ENCODE results near the gene VEZT.
A peak's percentile ranks its signal among the peaks of the same experiment; 100 is the strongest.
"Not testable (repeated sequence)": the region's sequence is repeated elsewhere in the genome, so short reads cannot be mapped to it uniquely, and the experiment has no call there.

VEZT gene, protein sequence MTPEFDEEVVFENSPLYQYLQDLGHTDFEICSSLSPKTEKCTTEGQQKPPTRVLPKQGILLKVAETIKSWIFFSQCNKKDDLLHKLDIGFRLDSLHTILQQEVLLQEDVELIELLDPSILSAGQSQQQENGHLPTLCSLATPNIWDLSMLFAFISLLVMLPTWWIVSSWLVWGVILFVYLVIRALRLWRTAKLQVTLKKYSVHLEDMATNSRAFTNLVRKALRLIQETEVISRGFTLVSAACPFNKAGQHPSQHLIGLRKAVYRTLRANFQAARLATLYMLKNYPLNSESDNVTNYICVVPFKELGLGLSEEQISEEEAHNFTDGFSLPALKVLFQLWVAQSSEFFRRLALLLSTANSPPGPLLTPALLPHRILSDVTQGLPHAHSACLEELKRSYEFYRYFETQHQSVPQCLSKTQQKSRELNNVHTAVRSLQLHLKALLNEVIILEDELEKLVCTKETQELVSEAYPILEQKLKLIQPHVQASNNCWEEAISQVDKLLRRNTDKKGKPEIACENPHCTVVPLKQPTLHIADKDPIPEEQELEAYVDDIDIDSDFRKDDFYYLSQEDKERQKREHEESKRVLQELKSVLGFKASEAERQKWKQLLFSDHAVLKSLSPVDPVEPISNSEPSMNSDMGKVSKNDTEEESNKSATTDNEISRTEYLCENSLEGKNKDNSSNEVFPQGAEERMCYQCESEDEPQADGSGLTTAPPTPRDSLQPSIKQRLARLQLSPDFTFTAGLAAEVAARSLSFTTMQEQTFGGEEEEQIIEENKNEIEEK

DNA sequence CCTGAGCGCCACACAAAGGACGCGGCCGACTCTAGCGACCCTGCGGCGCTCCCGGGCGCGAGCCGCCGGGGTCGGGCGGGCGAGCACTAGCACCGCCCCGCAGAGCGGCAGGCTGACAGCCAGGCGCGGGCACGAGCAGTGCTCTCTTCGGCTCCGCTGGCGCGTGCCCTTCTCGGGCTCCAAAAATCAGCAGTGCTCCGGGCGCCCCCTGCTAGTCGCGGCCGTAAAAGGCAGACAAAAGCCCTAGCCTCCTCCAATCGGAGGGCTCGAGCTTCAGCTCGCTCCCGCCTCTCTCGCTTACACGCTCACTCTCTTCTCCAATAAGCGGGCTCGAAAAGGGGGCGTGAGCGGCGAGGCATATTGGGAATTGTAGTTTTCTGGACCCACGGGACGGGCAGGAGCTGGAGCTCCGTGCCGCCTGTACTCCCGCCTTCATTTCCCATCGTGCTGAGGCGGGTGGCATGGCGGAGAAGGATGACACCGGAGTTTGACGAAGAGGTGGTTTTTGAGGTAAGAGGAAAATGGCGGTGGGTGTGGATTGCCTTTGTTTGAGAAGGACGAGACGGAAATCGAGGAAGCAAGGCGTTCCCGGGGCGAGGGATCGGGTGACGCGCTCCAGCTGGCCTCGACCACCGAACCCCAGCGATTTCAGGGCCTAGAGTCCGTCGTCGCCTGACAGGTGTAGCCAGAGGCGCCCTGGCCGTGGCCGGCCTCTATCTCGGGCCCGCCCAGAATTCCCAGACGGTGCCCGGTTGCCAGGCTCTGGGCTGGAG, at the start of gene VEZT, which contains the start of gene FGD6:
TSS of gene VEZT (plus strand) at position 431 of the 773 bp plus-strand sequence. CDS start at position 475, 44 bp downstream.
TSS of gene FGD6 (minus strand) at position 91 of the 773 bp plus-strand sequence. CDS start 227 bp downstream, outside the sequence.
- DNase-seq (ENCODE audit: low read depth in 2 of 2) = peak; percentile 96 to 98

DNA sequence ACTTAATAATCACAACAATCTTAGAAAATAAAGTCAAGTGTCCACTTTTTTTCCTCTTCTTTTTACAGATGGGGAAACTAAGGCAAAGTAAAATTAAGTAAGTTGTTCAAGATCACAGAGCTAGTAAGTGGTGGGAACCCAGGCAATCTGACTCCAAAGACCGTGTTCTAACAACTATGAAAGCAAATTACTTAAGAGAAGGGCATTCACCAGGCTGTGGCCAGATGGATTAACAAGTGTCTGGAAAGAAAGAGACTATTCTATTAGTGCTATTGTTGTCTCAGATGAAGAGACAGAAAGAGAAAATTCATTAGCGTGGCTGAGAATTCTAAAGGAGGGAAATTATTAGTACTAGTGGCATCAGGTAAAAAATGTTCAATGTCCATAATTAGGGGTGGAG, 48.9 kb upstream of the VEZT start:
- DNase-seq (ENCODE audit: low read depth in 2 of 2) = no peak

- no peak for DNase-seq (ENCODE audit: low read depth in 2 of 2)
These were observed 48.2 kb upstream of the VEZT start for GRCh38 chr12:95169368-95169767.

DNA sequence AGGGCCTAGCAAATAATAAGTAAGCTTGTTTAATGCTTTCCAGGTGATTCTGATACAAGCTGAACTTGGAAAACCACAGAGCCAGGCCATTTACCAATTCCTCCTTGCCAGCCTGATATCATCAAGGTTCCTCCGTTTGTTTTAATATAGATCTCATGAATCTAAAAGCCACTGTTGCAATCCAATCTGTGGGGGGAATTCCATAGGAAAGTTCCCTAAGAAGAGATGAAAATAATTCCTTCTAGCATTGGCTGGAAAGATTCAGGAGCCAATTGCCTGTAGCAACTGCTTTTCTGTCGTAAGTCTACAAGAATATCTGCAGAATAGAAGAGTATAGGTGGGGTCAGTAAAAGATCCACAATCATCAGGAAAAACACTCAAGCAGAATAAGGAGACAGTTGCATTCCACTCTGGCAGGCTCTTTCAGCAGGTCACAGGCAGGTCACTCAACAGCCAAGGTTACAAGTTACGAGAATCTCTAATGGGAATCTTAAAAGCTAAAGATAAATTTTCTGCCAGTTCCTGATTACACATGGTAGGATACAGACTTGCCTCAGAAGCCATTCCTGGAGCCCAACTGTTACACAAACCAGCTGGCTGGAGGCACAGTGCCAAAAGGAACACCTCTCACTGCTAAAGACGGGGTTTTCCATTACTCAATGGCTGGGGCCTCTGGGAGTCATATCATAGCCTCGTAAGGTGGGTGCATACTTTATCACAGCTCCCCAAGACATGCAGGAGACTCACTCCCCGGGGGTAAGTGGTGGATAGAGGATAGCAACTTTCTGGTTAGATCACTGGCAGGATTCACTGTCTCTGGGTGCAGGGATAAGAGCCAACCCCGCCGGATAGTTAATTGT, 44.0 kb upstream of the VEZT start:
- no peak for DNase-seq (ENCODE audit: low read depth in 2 of 2)

GRCh38 chr12:95177201-95177768, 40.3 kb upstream of the VEZT start:
- no peak for DNase-seq (ENCODE audit: low read depth in 2 of 2)

GRCh38 chr12:95178136-95178535, 39.5 kb upstream of the VEZT start:
- no peak for DNase-seq (ENCODE audit: low read depth in 2 of 2)

DNA sequence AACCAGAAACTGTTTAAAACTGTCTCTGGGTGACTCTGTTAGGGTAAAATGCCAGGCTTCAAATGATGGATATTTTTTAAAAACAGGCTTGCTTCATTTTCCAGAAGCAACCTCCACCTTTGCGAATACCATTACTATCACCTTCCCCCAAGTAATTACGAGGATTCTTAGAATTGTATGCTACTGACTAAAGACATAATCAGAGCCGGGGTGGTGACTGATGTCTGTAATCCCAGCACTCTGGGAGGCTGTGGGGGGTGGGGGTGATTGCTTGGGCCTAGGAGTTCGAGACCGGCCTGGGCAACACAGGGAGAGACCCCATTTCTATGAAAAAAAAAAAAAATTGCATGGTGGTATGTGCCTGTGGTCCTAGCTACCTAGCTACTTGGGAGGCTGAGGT, 38.6 kb upstream of the VEZT start:
- no peak for DNase-seq (ENCODE audit: low read depth in 2 of 2)

DNA sequence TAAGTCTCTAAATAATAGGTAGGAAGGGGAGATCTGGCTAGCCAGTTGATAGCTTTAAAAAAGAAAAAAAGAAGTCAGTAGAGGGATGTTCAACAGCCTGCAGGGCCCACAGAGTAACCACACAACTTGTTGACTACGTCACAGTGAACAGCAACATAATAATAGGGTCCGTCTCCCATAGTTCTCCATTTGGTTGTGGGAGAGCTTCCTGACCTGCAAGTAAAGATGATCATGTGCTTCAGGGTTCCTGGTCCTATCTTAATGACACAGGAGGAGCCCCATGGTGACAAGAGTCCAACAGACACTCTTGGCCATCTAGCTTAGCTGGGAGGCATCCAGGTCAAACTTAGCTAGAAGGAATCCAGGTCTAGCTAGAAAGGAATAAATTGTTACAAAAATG, 36.5 kb upstream of the VEZT start:
- DNase-seq (ENCODE audit: low read depth in 2 of 2) = no peak

DNA sequence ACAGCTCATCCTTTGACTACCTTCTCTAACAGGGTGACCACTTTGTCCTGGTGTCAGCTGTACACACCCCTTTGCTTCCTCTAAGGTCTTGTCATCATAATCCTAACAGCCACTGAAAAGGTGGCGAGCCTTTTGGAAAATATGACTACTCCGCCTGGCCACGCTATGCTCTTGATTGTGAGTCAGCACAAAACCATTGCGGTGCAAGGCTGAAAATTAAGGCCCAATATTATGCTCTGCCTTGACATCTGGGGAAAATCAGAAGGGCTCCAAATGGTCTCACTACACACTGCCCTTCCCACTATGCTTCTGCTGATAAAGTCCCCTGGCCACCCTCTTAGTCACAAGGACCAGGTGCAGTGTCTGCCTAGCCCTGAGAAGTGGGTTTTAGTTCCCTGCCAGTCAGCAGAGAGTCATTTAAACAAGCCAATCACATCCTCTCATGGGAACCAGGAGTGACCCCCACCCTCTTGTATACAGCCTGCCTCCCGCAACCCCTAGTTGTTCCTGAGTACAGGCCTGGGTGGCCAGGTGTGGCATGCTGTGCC, 34.7 kb upstream of the VEZT start:
- no peak for DNase-seq (ENCODE audit: low read depth in 2 of 2)

- DNase-seq (ENCODE audit: low read depth in 2 of 2) = no peak
These were observed 33.5 kb upstream of the VEZT start for GRCh38 chr12:95184121-95184520.

- no peak for DNase-seq (ENCODE audit: low read depth in 2 of 2)
These were observed 32.5 kb upstream of the VEZT start for GRCh38 chr12:95185072-95185471.

DNA sequence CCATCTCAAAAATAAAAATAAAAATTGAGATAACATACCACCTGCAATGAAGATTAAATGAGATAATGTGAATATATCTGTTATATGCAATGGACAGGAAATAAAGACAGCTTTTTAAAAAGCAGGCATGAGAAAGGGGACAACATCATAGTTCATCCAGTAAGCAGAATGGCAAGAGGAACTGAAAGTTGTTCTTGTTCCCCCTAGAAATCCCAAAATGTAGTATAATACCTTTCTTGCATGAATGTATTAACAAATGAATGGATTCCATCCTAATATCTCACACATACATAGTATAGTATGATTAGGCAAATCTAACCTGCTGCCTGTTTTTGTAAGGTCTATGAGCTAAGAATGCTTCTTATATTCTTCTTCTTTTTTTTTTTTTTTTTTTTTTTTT, 31.8 kb upstream of the VEZT start:
- DNase-seq (ENCODE audit: low read depth in 2 of 2) = no peak

DNA sequence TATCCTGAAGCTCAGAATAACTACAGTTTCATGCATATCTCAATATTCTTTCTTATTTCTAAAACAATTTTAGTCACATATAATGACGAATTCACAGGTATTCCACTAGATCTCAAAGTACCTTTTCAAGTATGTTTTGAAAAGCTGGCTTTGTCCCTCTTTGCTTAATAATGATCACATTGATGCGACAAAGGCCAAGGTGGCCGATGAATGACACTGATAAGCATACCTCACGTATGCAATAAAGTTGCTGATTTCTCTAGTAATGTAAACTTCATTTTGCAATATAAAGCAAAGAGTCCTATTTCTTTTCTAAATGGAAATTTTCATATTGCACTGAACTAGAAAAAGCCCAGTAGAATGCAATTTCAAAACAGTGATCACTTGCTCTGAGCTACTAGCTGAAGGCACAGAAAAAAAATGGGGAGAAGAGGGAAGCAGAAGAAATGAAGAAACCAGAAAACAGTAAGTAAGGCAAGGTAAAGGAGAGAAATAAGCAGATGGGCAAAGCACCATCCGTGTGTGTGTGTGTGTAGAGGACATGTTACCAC, 29.7 kb upstream of the VEZT start:
- no peak for DNase-seq (ENCODE audit: low read depth in 2 of 2)

GRCh38 chr12:95191060-95191696, 26.4 kb upstream of the VEZT start:
- DNase-seq (ENCODE audit: low read depth in 2 of 2) = no peak

GRCh38 chr12:95192271-95192670, 25.3 kb upstream of the VEZT start:
- no peak for DNase-seq (ENCODE audit: low read depth in 2 of 2)

DNA sequence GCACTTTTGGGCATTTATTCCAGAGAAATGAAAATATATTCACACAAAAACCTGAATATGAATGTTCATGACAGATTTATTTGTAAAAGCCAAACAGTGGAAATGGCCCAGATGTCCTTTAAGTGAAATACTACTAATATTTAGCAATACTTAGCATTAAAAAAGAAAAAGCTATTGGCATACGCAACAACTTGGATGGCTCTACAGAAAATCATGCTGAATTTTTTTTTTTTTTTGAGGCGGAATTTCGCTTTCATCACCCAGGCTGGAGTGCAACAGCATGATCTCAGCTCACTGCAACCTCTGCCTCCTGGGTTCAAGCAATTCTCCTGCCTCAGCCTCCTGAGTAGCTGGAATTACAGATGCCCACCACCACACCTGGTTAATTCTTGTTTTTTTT, 24.5 kb upstream of the VEZT start:
- no peak for DNase-seq (ENCODE audit: low read depth in 2 of 2)

DNA sequence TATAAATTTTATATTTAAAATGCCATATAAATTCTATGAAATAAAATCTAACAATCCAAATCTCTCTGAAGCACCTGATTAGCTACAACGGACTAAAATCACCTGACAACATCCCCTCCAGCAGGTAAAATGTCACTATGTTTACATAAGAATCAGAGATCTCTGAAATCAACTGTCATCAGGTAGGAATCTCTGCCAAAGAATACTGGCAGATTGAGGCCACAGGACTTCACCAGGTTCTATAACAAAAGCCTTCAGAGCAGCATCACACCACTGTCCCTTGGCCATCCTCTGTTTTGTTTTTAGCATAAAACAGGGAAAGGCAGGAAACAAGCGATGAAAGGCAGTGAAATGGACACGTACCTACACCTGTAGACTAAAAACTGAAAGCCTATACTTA, 22.5 kb upstream of the VEZT start:
- DNase-seq (ENCODE audit: low read depth in 2 of 2) = no peak

DNA sequence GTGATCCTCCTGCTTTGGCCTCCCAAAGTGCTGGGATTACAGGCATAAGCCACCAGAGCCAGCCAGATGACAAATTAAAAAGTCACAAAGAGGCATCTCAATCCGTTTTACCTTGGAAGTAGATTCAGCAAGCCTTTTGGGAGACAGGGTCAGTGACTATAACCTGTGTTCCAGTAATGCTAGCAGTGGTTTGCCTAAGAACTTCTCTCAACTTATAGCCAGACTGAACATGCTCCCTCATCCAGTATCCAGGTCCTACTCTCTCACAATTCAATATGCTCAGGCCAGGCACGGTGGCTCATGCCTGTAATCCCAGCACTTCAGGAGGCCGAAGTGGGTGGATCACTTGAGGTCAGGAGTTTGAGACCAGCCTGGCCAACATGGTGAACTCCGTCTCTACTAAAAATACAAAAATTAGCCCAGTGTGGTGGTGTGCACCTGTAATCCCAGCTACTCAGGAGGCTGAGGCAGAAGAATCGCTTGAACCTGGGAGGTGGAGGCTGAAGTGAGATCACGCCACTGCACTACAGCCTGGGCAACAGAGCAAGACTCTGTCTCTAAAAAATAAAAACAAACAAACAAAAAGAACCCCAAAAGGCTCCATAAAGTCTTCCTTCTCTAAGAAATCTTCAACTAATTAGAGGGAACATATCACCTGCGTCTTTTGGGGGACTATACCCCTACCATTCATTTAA, 20.6 kb upstream of the VEZT start:
- DNase-seq (ENCODE audit: low read depth in 2 of 2) = not testable (repeated sequence)

DNA sequence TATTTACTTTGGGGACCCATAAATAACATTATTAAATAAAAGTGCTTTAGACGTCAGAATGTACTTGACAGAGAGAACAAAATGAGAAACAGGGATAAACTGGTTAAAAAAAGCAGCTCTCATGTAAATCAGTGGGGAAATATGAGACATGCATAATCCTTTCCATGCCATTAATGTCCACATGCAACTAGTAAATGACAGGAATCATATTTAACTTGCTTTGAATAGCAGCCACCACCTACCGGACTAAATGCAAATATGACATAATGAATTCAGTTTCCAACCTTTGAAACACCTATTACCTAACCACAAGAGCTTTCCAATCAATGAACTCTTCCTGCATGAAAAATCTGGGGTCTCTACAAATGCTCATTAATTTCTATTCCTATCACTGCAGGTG, 20.0 kb upstream of the VEZT start:
- DNase-seq (ENCODE audit: low read depth in 2 of 2) = no peak
